GM12864 (cell line): ENCODE measurements around the gene GDF15.

Experiments used
- DNase-seq: peaks from one replicate; pipeline ENCODE4 v3.0.0-alpha.2; 2011; ENCODE audit warnings: low read depth
- H3K4me3 ChIP-seq: 2 replicates; pipeline ENCODE4 v1.5.1; 2011; ENCODE audit warnings: mild to moderate bottlenecking, low read depth, low read length, control low read depth
- CTCF ChIP-seq: IDR thresholded peaks from 2 replicates; pipeline ENCODE4 v1.5.1; 2011; ENCODE audit warnings: low read depth, mild to moderate bottlenecking, moderate library complexity, low read length, control low read depth, inconsistent platforms; ENCODE audit errors: missing control alignments

GDF15 gene

GRCh38 chr19:18406749-18407148 lies 20.8 kb downstream of the GDF15 start:
- no peak overlapping the region for H3K4me3 ChIP-seq
- no peak for TF ChIP-seq CTCF
- DNase-seq: no peak

- peak; percentile 72 for TF ChIP-seq CTCF
- peak; percentile 56 for DNase-seq
- H3K4me3 ChIP-seq: no peak overlapping the region
Observed at GRCh38 chr19:18408053-18408476, 22.1 kb downstream of the GDF15 start.

DNA sequence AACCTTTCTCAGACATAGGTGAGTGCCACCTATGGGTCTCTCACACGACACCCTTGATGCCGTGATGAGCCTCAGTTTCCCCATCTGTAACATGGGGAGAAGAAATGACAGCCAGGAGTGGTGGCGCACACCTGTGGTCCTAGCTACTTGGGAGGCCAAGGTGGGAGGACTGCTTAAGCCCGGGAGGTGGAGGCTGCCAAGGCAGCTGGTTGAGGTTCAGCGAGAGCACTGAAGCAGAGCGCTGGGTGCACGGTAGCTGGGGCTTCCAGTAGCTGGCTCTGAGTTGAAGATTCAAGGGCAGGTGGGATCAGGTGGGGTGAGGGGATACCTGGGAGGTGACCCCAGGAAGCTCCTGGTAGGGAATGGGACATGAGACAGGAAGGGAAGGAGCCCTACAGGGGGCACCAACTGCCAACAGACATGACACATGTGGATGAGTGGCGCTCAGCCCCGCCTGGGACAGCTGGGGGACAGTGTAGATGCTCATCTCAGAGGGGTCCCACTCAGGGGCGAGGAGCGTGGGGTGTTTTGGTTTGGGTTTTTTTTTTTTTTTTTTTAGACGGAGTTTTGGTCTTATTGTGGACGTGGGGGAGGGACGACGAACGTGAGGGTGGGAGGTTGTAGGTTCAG lies 26.8 kb downstream of the GDF15 start:
- no peak for TF ChIP-seq CTCF
- DNase-seq: no peak

DNA sequence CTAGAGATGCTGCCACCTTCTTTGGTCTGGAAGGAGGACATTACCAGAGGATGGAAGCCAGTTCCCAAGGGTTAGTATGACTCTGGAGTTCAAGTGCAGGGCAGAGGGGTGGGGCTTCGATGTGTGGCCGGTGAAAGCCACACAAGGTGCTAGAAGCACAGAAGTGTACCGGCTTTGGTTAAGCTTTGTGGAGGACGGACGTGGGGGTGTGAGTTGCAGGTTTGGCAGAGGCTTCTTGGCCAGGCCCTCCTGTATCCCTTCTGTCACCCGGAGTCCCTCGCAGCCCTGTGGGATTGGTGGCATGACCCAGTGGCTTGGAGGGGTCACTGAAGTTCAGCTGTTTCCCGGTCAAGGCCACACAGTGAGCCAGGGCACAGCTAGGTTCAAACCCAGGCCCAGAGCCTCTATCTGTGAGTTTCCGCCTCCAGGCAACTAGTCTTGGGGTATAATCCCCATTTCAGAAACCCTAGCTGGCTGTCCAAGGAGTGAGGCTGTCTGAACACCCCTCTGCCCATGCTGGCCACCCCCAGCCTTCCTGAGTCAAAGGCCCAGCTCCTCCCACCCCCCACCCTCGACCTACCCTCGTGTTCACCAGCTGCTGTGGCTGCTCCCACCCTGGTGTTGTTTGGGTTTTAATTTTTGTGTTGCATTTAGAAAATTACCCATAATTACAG lies 28.7 kb downstream of the GDF15 start:
- DNase-seq: no peak
- H3K4me3 ChIP-seq: no peak overlapping the region; the same call in 1 of the 2 replicates

More for the DNA sequence above, 26.8 kb downstream of the GDF15 start:
- no peak overlapping the region for H3K4me3 ChIP-seq

DNA sequence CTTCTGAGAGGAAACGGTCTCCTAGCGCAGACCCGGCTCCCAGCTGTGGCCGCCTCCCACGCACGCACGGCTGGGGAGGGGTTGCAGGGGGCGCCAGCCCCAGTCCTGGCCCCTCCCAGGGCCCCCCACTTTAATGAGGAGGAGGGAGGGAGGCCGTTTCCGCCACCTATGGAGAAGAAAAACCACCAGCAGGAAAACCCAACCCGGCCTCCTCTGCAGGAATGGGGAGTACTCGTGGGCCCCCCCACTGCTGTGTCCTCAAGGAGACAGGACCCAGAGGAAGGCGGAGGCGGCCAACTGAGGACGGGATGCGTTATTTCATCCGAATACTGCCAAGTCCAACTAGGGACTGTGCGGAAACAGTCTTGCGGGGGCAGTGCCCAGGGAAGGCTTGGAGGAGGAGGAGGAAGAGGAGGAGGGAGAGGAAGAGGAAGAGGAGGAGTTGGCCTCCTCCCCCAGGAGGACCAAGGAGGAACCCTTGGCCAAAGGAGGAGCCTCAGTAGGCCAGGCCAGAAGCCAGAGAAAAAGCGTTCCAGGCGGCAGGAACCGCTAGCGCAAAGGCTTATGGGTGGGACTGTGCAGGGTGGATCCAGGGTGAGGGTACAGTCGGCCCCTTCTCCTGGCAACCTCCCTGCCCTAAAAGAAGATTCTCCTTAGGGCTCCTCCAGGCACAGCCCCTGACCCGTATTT lies 29.4 kb downstream of the GDF15 start:
- TF ChIP-seq CTCF: no peak

More for the DNA sequence above, 28.7 kb downstream of the GDF15 start:
- TF ChIP-seq CTCF: no peak

DNA sequence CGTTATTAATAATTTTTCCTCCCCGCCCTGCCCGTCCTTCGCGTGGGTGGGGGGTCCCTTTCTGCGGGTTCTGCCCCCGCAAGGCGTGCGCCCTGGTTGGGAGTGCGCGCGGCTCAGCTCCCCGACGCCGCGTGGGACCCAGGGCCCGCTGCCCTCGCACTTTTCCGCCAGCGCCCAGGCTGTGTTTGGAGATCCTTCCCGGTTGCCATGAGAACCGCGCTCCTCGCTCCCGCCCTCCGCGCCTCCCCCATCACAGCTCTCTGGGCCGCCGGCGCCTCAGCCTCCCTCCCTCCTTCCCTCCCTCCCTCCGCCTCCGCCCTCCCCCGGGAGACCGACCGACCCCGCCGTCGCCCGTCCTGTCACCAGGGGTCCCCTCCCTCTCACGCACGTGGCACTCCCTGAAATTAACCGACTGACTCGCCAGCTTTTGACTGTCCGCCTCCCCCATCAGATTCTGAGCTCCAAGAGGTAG lies 30.9 kb downstream of the GDF15 start:
- TF ChIP-seq CTCF: no peak
- peak overlapping the region; percentile 52 for H3K4me3 ChIP-seq
- DNase-seq: no peak

More for the DNA sequence above, 29.4 kb downstream of the GDF15 start:
- no peak for DNase-seq
- H3K4me3 ChIP-seq: peak overlapping the region; percentile 22; the same call in 1 of the 2 replicates
